SK-N-MC (cell line): ENCODE results near the gene KIF5A.

Experiments used
- DNase-seq: peaks from one replicate; pipeline ENCODE4 v3.0.0-alpha.2; 2011; ENCODE audit warnings: low read depth, low spot score
- H3K27ac ChIP-seq: fragments of 200-600 bp; sonication (generic); 2 replicates; pipeline ENCODE4 v1.5.1; 2016; ENCODE audit warnings: mixed run types
- H3K36me3 ChIP-seq: fragments of 200-600 bp; sonication (generic); 2 replicates; pipeline ENCODE4 v1.6.1; 2017; ENCODE audit warnings: antibody characterized with exemption, low read length, mixed read lengths; ENCODE audit not compliant: insufficient read depth
- H3K4me3 ChIP-seq: fragments of 200-600 bp; sonication (generic); 2 replicates; pipeline ENCODE4 v1.5.1; 2016
- H3K9ac ChIP-seq: fragments of 200-600 bp; sonication (generic); 2 replicates; pipeline ENCODE4 v1.8.0; 2017; ENCODE audit warnings: mixed run types, mixed read lengths; ENCODE audit not compliant: insufficient read length
- H3K9me3 ChIP-seq: fragments of 200-600 bp; sonication (generic); 2 replicates; pipeline ENCODE4 v1.6.1; 2017; ENCODE audit warnings: low read depth, mild to moderate bottlenecking, antibody characterized with exemption, low read length, moderate library complexity, mixed read lengths
- EZH2 ChIP-seq: fragments of 200-600 bp; sonication (generic); IDR thresholded peaks from one replicate; pipeline ENCODE4 v1.6.1; 2017; ENCODE audit warnings: antibody characterized with exemption
- FOXP2 ChIP-seq: optimal IDR thresholded peaks from 2 replicates; pipeline ENCODE3; 2011; ENCODE audit warnings: mild to moderate bottlenecking, moderate library complexity; ENCODE audit not compliant: insufficient read depth; ENCODE audit errors: extremely low read length, control extremely low read depth
- POLR2AphosphoS5 ChIP-seq: IDR thresholded peaks from 2 replicates; pipeline ENCODE4 v1.6.1; 2012; ENCODE audit warnings: mild to moderate bottlenecking, low read depth, low read length, borderline replicate concordance

The KIF5A gene

DNA sequence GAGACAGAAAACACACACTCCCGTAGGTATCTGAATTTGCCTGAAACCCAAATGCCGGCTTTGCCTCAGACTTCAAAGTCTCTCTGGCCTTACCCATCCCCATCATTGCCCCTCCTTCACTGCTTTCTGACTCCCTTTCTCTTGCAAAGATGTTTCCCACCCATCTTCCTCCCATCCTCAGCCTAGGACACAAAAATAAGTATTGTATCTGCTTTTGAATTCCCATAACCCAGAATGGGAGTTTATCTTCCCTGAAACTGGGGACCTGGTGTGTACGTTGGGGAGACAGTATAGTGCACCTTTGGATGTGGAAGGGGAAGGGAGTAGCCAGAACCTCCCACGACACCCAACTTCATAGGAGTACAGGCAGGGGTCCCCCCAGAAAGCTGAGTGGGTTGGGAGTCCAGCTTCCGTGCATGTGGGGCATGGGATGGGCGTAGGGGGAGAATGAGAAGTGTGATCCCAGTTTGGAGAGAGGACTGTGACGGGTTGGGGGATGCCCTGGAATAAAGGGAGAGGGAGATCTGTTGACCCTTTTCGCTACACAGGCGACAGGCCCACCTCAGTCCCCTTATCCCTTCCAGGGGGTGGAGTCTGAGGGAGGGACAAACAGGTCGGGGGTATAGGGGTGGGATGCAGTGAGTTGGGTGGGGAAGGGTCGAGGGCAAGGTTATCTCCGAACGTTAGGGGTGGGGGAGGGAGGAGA, 488 bp upstream of the KIF5A start:
- no peak overlapping the region for H3K9ac ChIP-seq
- peak overlapping the region; percentile 68 for H3K4me3 ChIP-seq
- peaks cover 7% of the 10 kb centered on the region; the same call in 1 of the 2 replicates for H3K36me3 ChIP-seq
- TF ChIP-seq POLR2AphosphoS5: no peak
- TF ChIP-seq FOXP2: no peak
- TF ChIP-seq EZH2: no peak
- DNase-seq: no peak
- no peak overlapping the region for H3K27ac ChIP-seq
- no peaks in the 10 kb centered on the region for H3K9me3 ChIP-seq

- no peak overlapping the region for H3K4me3 ChIP-seq
- no peaks in the 10 kb centered on the region for H3K9me3 ChIP-seq
- no peak overlapping the region for H3K9ac ChIP-seq
- H3K27ac ChIP-seq: no peak overlapping the region
- H3K36me3 ChIP-seq: no peaks in the 10 kb centered on the region
- TF ChIP-seq FOXP2: no peak
- no peak for TF ChIP-seq POLR2AphosphoS5
- no peak for TF ChIP-seq EZH2
- DNase-seq: no peak
These were observed 1.1 kb downstream of the KIF5A start for GRCh38 chr12:57550641-57551549.

DNA sequence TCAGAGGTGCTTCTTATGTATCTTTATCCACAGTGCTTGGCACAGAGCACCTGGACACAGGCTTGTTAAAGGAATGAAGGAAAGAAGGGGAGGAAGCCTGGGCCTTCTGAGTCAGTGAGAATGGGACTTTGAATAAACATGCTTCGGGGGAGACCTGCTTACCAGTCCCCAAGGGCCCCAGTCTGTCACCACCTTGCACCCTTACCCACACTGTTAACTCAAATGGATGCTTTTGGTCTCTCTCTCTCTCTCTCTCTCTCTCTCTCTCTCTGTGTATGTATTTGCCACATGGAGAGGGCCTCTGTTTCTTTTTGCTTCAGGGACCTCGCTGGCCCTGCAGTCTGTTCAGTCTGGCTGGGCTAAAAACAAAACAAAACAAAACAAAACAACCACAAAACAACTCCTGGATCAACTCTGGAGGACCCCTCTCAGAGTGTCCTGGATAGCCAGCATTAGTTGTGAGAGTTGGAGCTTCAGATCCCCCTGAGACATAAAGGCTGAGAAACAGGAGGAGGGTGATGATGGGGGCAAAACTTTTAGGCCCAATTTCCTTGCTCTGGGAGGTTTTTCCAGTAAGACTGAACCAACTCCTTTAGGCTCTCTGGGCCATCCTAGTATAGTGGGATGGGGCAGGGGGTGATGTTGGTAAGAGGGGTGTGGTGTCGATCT, 1.9 kb downstream of the KIF5A start:
- no peak for TF ChIP-seq POLR2AphosphoS5
- no peak for TF ChIP-seq EZH2
- no peak for TF ChIP-seq FOXP2
- H3K4me3 ChIP-seq: no peak overlapping the region
- no peak for DNase-seq
- no peaks in the 10 kb centered on the region for H3K9me3 ChIP-seq
- H3K36me3 ChIP-seq: no peaks in the 10 kb centered on the region
- no peak overlapping the region for H3K27ac ChIP-seq
- H3K9ac ChIP-seq: no peak overlapping the region

DNA sequence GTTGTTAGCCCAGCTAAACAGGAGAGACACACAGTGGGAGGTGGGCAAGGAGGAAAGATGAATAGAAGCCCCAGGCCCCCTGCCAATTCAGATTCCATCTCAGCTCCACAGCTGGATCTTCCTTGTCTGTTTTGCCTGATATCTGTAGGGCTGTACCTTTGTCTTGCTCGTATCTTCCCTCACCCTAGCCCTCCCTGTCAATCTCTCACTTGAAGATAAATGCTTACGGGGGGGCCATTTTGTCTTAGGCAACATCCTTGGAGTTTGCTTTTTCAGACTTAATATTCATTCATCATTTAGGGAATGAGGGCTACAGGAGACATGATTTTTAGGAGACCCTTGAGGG, 2.4 kb downstream of the KIF5A start:
- Histone ChIP-seq H3K9ac (no peak overlapping the region), H3K9me3 (no peaks in the 10 kb centered on the region), H3K27ac (no peak overlapping the region), H3K4me3 (no peak overlapping the region), H3K36me3 (no peaks in the 10 kb centered on the region)
- DNase-seq: no peak
- TF ChIP-seq POLR2AphosphoS5 (no peak), EZH2 (no peak), FOXP2 (no peak)

DNA sequence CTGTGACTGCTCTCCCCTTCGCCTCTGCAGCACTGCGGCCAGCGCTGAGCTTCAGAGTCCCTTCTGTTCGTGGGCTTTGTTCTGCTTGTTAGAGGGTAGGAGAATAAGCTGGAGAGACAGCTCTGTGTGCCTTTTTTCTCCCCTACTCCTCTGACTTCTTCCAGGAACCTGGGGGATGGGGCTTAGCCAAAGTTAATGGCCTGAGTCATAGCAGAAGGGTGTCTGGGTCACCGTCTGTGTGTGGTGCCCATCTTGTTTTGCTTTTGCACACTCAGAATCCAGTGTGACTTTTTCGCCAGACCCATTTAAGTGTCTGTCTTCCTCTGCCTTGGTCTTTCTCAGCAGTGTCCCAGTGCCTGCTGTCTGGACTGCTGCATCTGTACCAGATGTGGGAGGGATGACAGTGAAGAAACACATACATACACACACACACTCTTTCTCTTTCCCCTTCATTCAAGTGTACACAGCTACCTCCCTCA, 3.0 kb downstream of the KIF5A start:
- Histone ChIP-seq H3K4me3 (no peak overlapping the region), H3K9me3 (no peaks in the 10 kb centered on the region), H3K36me3 (no peaks in the 10 kb centered on the region), H3K27ac (no peak overlapping the region), H3K9ac (no peak overlapping the region)
- no peak for DNase-seq
- TF ChIP-seq FOXP2 (no peak), POLR2AphosphoS5 (no peak), EZH2 (no peak)

DNA sequence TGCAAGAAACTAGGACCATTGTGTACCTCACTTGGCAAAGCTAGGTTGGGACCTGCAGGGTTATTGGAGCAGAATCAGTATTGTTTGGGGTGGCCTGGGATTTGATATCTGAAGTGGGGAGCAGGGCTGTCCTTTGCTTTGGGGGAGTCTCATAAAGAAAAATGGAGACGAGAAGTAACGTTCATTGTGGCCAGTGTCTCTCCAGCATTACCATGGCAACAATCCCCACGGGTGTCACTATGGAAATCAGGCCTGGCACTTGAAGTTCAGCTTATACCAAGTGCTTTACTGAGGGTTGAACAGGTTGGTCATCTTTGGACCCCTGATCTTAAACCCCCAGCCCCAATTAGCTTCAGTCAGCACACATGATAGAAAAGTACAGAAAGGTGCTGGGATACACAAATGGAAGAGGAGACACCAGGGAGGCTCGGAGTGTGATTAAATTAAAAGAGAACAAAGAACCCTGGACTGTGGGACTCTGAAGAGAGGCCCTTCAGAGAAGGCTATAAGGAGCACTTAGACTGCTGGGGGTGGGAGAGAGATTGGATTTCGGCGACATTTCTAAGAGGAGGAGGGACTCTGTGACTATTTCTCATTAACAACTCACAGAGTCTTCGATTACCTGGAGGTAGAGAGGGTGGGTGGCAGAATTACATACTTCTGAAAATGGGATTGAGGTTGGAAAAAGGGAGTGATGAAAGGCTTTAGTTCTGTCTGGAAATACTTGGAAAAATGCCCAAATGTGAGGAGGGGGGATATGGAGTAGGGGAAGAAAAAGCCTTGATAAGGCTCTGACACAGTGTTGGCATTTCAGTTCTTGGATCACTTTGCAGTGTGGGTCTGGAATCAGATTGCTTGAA, 3.7 kb downstream of the KIF5A start:
- DNase-seq: no peak

DNA sequence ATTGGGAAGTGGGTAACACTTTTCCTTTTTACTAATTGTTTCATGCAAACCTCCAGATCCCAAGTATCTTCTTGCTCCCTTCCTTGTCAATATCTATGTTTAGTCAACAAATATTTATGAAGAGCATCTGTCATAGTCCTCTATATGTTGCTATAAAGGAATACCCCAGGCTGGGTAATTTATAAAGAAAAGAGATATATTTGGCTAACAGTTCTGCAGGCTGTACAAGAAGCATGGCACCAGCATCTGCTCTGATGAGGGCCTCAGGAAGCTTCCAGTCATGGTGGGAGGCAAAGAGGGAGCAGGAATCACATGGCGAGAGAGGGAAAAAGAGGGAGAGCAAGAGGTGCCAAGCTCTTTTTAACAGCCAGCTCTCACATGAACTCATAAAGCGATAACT, 4.6 kb downstream of the KIF5A start:
- H3K4me3 ChIP-seq: no peak overlapping the region
- no peak overlapping the region for H3K27ac ChIP-seq
- H3K9ac ChIP-seq: no peak overlapping the region
- TF ChIP-seq EZH2 (no peak), POLR2AphosphoS5 (no peak), FOXP2 (no peak)
- H3K36me3 ChIP-seq: no peaks in the 10 kb centered on the region
- DNase-seq: no peak
- no peaks in the 10 kb centered on the region for H3K9me3 ChIP-seq

More for the DNA sequence above, 3.7 kb downstream of the KIF5A start:
- no peaks in the 10 kb centered on the region for H3K36me3 ChIP-seq
- no peaks in the 10 kb centered on the region for H3K9me3 ChIP-seq
- no peak for TF ChIP-seq FOXP2
- no peak for TF ChIP-seq EZH2
- no peak for TF ChIP-seq POLR2AphosphoS5
- no peak overlapping the region for H3K27ac ChIP-seq
- no peak overlapping the region for H3K4me3 ChIP-seq
- no peak overlapping the region for H3K9ac ChIP-seq
